Neutrophil (primary cell): ENCODE results near the gene AIP.
"Not testable (repeated sequence)": the region's sequence is repeated elsewhere in the genome, so short reads cannot be mapped to it uniquely, and the experiment has no call there.

ENCODE experiments used
- H3K27ac ChIP-seq: fragments of 200-600 bp; sonication (generic); 2 replicates; pipeline ENCODE4 v1.5.1; 2016; ENCODE audit warnings: mild to moderate bottlenecking, moderate library complexity
- H3K27me3 ChIP-seq: fragments of 200-600 bp; sonication (generic); 2 replicates; pipeline ENCODE4 v1.6.0; 2016; ENCODE audit warnings: mild to moderate bottlenecking
- H3K36me3 ChIP-seq: fragments of 200-600 bp; sonication (generic); 2 replicates; pipeline ENCODE4 v1.5.1; 2017
- H3K4me1 ChIP-seq, 2 experiments: fragments of 200-600 bp in 1 of 2; sonication (generic) in 1 of 2; 1 replicate in 1 of 2; 2 replicates in 1 of 2; pipeline versions ENCODE4 v1.5.1 to v1.6.1; 2013 to 2016; ENCODE audit warnings: low read depth in 1 of 2, low read length in 1 of 2, mild to moderate bottlenecking in 1 of 2, moderate library complexity in 1 of 2; ENCODE audit not compliant: control insufficient read depth in 1 of 2, insufficient read depth in 1 of 2
- H3K4me3 ChIP-seq, 2 experiments: fragments of 200-600 bp in 1 of 2; sonication (generic) in 1 of 2; 1 replicate in 1 of 2; 2 replicates in 1 of 2; pipeline ENCODE4 v1.5.1; 2013 to 2016; ENCODE audit warnings: low read depth in 1 of 2, low read length in 1 of 2, mild to moderate bottlenecking in 1 of 2, moderate library complexity in 1 of 2
- H3K9me3 ChIP-seq: fragments of 200-600 bp; sonication (generic); 2 replicates; pipeline ENCODE4 v1.5.1; 2016
- TF ChIP-seq, protein P1 (sequence below): fragments of 200-600 bp; sonication (generic); IDR thresholded peaks from 2 replicates; pipeline ENCODE4 v1.5.1; 2016; ENCODE audit warnings: antibody characterized with exemption

Gene AIP

GRCh38 chr11:67510023-67510345 is 27.2 kb downstream of the AIP start:
- Histone ChIP-seq H3K27me3 (peaks cover 49% of the 10 kb centered on the region), H3K4me3 (no peak overlapping the region), H3K9me3 (no peaks in the 10 kb centered on the region), H3K4me1 (peaks cover 32 to 35% of the 10 kb centered on the region in 2 experiments), H3K36me3 (no peaks in the 10 kb centered on the region), H3K27ac (no peak overlapping the region)
- TF ChIP-seq, protein P1, sequence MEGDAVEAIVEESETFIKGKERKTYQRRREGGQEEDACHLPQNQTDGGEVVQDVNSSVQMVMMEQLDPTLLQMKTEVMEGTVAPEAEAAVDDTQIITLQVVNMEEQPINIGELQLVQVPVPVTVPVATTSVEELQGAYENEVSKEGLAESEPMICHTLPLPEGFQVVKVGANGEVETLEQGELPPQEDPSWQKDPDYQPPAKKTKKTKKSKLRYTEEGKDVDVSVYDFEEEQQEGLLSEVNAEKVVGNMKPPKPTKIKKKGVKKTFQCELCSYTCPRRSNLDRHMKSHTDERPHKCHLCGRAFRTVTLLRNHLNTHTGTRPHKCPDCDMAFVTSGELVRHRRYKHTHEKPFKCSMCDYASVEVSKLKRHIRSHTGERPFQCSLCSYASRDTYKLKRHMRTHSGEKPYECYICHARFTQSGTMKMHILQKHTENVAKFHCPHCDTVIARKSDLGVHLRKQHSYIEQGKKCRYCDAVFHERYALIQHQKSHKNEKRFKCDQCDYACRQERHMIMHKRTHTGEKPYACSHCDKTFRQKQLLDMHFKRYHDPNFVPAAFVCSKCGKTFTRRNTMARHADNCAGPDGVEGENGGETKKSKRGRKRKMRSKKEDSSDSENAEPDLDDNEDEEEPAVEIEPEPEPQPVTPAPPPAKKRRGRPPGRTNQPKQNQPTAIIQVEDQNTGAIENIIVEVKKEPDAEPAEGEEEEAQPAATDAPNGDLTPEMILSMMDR = no peak

DNA sequence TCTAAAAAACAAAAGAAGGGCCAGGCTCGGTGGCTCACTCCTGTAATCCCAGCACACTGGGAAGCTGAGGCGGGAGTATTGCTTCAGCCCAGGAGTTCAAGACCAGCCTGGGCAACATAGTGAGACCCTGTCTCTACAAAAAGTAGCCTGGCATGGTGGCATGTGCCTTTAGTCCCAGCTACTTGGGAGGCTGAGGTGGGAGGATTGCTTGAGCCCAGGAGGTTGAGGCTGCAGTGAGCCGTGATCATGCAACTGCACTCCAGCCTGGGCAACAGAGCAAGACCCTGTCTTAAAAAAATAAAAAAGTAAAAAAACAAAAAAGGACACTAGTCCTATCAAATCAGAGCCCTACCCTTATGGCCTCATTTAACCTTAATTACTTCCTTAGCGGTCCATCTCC is 28.7 kb downstream of the AIP start:
- H3K36me3 ChIP-seq, H3K9me3 ChIP-seq, H3K27ac ChIP-seq, H3K4me3 ChIP-seq: not testable (repeated sequence)
- peaks cover 19 to 21% of the 10 kb centered on the region in 2 experiments for H3K4me1 ChIP-seq
- H3K27me3 ChIP-seq = peaks cover 55% of the 10 kb centered on the region

DNA sequence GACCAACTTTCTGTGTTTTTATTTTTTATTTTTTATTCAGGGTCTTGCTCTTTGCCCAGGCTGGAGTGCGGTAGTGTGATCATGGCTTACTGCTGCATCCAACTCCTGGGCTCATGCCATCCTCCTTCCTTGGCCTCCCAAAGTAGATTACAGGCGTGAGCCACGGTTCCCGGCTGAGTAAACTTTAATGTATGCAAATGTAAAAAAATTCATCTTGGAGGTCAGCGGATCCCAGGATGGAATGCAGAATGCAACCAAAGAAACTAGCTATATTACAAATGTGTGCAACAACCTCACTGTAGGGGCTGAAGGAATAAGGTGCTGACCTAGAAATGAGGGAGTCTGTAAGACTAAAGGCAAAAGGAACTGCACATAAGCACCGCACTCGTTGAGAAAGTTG is 31.3 kb downstream of the AIP start:
- Histone ChIP-seq H3K36me3 (no peaks in the 10 kb centered on the region), H3K4me1 (peaks cover under 1% of the 10 kb centered on the region in 2 experiments), H3K27ac (no peak overlapping the region), H3K27me3 (peaks cover 55% of the 10 kb centered on the region), H3K4me3 (no peak overlapping the region), H3K9me3 (no peaks in the 10 kb centered on the region)
- TF ChIP-seq, protein P1 = no peak

- H3K4me1 ChIP-seq = no peaks in the 10 kb centered on the region
These were observed 34.0 kb downstream of the AIP start for GRCh38 chr11:67516806-67517205.

GRCh38 chr11:67517784-67518552 is 35.1 kb downstream of the AIP start:
- TF ChIP-seq, protein P1 = no peak
- Histone ChIP-seq H3K4me1 (no peaks in the 10 kb centered on the region), H3K9me3 (no peaks in the 10 kb centered on the region), H3K36me3 (no peaks in the 10 kb centered on the region), H3K27me3 (peaks cover 20% of the 10 kb centered on the region), H3K4me3 (no peak overlapping the region), H3K27ac (no peak overlapping the region)

More at GRCh38 chr11:67516806-67517205, 34.0 kb downstream of the AIP start:
- H3K27ac ChIP-seq = no peak overlapping the region
- no peak overlapping the region for H3K4me3 ChIP-seq
- no peaks in the 10 kb centered on the region for H3K36me3 ChIP-seq
- TF ChIP-seq, protein P1 = no peak
- peaks cover 32% of the 10 kb centered on the region for H3K27me3 ChIP-seq
- H3K9me3 ChIP-seq = no peaks in the 10 kb centered on the region

DNA sequence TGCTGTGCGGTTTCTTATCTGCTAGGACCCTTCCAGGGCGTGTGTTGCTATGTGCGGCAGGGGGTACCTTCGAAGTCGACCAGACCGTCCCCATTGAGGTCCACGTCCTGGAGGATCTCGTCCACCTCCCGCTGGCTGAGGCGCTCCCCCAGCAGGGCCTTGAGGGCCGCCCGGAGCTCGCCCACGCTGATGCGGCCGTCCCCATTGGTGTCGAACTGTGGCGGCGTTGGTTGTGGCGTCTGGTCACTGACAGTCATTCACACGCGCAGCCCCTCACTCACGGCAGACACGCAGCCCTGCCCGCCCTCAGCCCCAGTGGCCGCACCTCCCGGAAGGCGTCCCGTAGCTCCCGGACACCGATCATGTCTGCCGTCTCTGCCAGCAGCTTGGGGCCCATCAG is 36.9 kb downstream of the AIP start:
- Histone ChIP-seq H3K4me1 (no peaks in the 10 kb centered on the region), H3K27me3 (peaks cover 6% of the 10 kb centered on the region), H3K4me3 (no peak overlapping the region), H3K27ac (no peak overlapping the region), H3K9me3 (no peaks in the 10 kb centered on the region), H3K36me3 (no peaks in the 10 kb centered on the region)
- TF ChIP-seq, protein P1 = no peak
